Omental fat pad (tissue), 4 donors: ENCODE results near the gene ZDHHC14. TPM values are rescaled to one million over a fixed set of nuclear protein-coding genes. Genes with fewer than 3 reads are reported as not detected.
"Not testable (repeated sequence)": the region's sequence is repeated elsewhere in the genome, so short reads cannot be mapped to it uniquely, and the experiment has no call there.

Experiments
- ATAC-seq: fragments of 150-250 bp; one replicate; pipeline ENCODE4 v1.9.1; 2016; ENCODE audit warnings: mild to moderate bottlenecking, moderate library complexity; ENCODE audit not compliant: low FRiP score
- DNase-seq: peaks from one replicate; pipeline ENCODE4 v3.0.0-alpha.2; 2019; ENCODE audit warnings: low spot score
- total RNA-seq, 4 donors: library from RNA; depleted of rRNA; stranded (reverse); fragments of >200 nt; gene quantifications; one replicate each; pipeline ENCODE4 v1.1.0, GENCODE V29; 2016
- TF ChIP-seq, protein P1 (sequence below), 3 donors: fragments of 450-650 bp; IDR thresholded peaks; one replicate each; pipeline ENCODE4 v1.5.1; 2016 to 2017; ENCODE audit warnings: antibody characterized with exemption in 3 of 3, mild to moderate bottlenecking in 3 of 3, moderate library complexity in 2 of 3

Gene ZDHHC14
- total RNA-seq, 4 donors from 2014 or later = 5.6 to 13.7 (median 6.9) TPM

- TF ChIP-seq, protein P1, sequence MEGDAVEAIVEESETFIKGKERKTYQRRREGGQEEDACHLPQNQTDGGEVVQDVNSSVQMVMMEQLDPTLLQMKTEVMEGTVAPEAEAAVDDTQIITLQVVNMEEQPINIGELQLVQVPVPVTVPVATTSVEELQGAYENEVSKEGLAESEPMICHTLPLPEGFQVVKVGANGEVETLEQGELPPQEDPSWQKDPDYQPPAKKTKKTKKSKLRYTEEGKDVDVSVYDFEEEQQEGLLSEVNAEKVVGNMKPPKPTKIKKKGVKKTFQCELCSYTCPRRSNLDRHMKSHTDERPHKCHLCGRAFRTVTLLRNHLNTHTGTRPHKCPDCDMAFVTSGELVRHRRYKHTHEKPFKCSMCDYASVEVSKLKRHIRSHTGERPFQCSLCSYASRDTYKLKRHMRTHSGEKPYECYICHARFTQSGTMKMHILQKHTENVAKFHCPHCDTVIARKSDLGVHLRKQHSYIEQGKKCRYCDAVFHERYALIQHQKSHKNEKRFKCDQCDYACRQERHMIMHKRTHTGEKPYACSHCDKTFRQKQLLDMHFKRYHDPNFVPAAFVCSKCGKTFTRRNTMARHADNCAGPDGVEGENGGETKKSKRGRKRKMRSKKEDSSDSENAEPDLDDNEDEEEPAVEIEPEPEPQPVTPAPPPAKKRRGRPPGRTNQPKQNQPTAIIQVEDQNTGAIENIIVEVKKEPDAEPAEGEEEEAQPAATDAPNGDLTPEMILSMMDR (IDR thresholded peaks at IDR 0.05) = no peak
- ATAC-seq (no peak), DNase-seq (no peak)
Observed at GRCh38 chr6:157464653-157465535, 83.9 kb downstream of the ZDHHC14 start.

DNA sequence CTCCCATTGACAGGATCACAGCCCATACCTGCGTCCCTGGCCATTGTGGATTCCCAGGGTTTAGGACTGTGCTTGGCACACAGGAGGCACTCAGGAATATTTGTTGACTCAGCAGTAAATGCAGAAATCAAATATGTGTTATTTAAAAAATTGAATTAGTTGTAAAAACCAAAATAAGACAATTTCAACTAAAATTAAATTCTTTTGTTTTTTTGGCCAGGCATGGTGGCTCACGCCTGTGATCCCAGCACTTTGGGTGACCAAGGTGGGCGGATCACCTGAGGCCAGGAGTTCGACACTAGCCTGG lies 85.3 kb downstream of the ZDHHC14 start:
- DNase-seq = no peak
- TF ChIP-seq, protein P1 (IDR thresholded peaks at IDR 0.05) = no peak
- ATAC-seq = no peak

DNA sequence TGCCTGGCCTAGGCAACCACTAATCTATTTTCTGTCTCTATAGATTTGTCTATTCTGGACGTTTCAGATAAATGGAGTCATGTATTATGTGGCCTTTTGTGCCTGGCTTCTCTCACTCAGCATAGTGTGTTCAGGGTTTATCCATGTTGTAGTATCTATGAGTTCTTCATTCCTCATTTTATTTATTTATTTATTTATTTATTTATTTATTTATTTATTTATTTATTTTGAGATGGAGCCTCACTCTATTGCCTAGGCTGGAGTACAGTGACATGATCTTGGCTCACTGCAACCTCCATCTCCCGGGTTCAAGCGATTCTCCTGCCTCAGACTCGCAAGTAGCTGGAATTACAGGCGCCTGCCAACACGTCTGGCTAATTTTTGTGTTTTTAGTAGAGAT lies 86.3 kb downstream of the ZDHHC14 start:
- not testable (repeated sequence) for ATAC-seq, DNase-seq

DNA sequence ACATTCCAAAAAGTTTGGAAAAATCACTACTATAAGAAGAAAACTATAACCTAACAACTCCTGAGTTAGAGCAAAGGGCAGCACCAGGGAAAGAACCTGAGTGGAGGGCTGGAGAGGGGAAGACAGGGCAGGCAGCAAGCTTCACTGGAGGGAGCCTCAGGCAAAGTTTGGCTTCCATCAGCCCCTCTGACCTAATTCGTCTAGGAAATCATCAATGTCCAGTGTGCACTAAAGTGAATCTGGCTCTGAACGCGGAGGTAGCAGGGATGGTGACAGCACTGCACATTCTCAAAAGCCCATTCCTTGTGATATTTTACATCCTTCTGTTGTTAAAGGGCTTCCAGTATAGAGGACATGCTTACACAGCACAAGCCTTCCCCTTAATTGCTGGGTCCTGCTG lies 87.1 kb downstream of the ZDHHC14 start:
- DNase-seq (no peak), ATAC-seq (no peak)
- TF ChIP-seq, protein P1 (IDR thresholded peaks at IDR 0.05) = no peak

DNA sequence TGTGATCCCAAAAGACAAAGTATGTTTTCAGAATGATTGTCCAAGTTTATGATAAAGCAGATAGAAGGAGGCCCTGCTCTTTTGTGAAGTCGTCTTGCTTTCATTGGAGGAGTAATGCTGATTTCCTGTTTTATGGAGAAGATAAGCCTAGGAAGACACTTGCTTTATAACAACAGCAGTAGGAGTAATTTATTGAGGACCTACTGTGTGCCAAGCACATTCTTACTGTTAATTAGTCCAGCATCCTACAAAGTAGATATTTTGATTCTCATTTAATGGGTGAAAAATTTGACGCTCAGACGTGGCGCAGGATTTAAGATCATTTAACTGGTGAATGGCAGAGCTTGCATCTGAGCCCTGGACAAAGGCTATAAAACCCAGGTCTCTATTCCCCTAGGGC lies 87.6 kb downstream of the ZDHHC14 start:
- ATAC-seq (no peak), DNase-seq (no peak)
- TF ChIP-seq, protein P1 (IDR thresholded peaks at IDR 0.05) = no peak

DNA sequence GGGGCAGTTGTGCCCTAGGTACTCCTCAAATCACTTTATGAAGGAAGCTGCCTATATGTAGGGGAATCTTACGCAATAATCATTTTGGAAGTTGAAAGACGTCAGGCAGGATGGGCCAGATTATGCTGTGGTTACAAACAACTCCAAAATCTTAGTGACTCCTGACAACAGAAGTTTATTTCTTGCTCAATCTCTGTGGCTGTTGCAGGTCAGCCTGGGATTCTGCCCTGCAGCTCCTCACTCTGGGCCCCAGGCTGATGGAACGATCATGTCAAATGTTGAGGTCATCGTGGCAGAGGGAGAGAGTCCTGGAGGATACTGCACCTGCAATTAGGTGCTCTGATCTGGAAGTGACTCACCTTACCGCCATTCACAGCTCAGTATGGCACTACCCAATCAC lies 88.4 kb downstream of the ZDHHC14 start:
- no peak for ATAC-seq
- DNase-seq = no peak
- TF ChIP-seq, protein P1 (IDR thresholded peaks at IDR 0.05) = no peak

DNA sequence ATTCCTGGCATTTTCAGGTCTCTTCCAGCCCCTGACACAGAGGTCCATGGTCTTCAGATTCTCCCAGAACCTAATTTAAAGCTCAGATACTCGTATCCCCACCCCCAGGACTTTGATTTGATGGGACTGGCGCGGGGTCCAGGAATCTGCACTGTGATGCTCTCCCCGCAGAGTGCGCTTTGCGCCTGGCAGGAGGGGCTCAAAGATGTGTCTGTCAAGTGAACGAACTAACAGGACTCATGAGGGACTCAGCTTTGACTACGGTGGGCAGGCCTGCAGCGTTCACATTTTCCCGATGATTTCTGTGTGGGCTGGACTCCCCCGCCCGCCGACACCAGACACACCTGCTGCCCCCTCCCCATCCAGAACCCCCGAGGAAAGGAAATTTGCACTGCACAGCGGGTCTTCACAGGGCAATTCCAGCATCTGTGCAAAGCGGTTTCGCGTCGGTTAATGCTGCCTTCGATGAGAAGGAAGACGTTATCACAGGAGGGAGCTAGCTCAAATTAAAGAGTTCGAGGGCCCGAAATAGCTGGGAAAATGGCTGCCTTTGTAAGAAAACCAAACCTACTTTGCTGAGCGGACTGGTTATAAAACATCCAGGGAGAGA lies 90.2 kb downstream of the ZDHHC14 start:
- no peak for ATAC-seq
- TF ChIP-seq, protein P1 (IDR thresholded peaks at IDR 0.05) = no peak
- no peak for DNase-seq
